GM23338 (cell line): ENCODE measurements around the gene S100B. TPM values are rescaled to one million over a fixed set of nuclear protein-coding genes. Genes with fewer than 3 reads are reported as not detected.

ENCODE experiments used
- ATAC-seq: fragments of 200-7000 bp; cut with Tn5 transposase; 3 replicates; pipeline ENCODE4 v1.9.1; 2020
- DNase-seq: peaks from one replicate; pipeline ENCODE4 v3.0.0-alpha.2; 2015; ENCODE audit warnings: low spot score
- H2AFZ ChIP-seq: fragments of 200-600 bp; sonication (generic); 2 replicates; pipeline ENCODE4 v1.8.0; 2016; ENCODE audit warnings: antibody characterized with exemption, mild to moderate bottlenecking, moderate library complexity
- H3F3A ChIP-seq: fragments of 200-600 bp; sonication (generic); replicated peaks from 2 replicates; pipeline ENCODE4 v1.8.0; 2017; ENCODE audit warnings: antibody characterized with exemption, mixed run types, low read depth
- H3K27ac ChIP-seq: fragments of 200-600 bp; sonication (generic); 2 replicates; pipeline ENCODE4 v1.6.1; 2016; ENCODE audit warnings: low read depth
- H3K27me3 ChIP-seq: fragments of 200-600 bp; sonication (generic); 2 replicates; pipeline ENCODE4 v1.8.0; 2016; ENCODE audit warnings: mild to moderate bottlenecking, mixed run types, moderate library complexity; ENCODE audit not compliant: insufficient read depth
- H3K36me3 ChIP-seq: fragments of 200-600 bp; sonication (generic); 2 replicates; pipeline ENCODE4 v1.8.0; 2016; ENCODE audit warnings: mild to moderate bottlenecking; ENCODE audit not compliant: insufficient read depth
- H3K4me1 ChIP-seq: fragments of 200-600 bp; sonication (generic); 2 replicates; pipeline ENCODE4 v1.8.0; 2016; ENCODE audit warnings: mild to moderate bottlenecking, moderate library complexity; ENCODE audit not compliant: insufficient read depth
- H3K4me2 ChIP-seq: fragments of 200-600 bp; sonication (generic); 2 replicates; pipeline ENCODE4 v1.7.1; 2017; ENCODE audit warnings: mixed run types
- H3K4me3 ChIP-seq: fragments of 200-600 bp; sonication (generic); 2 replicates; pipeline ENCODE4 v1.6.1; 2016; ENCODE audit warnings: mixed run types
- H3K79me2 ChIP-seq: fragments of 200-600 bp; sonication (generic); replicated peaks from 2 replicates; pipeline ENCODE4 v1.8.0; 2017; ENCODE audit warnings: mild to moderate bottlenecking; ENCODE audit not compliant: insufficient read depth
- H3K9me2 ChIP-seq: fragments of 200-600 bp; sonication (generic); 2 replicates; pipeline ENCODE4 v1.8.0; 2017; ENCODE audit not compliant: insufficient read depth
- H4K20me1 ChIP-seq: fragments of 200-600 bp; sonication (generic); replicated peaks from 2 replicates; pipeline ENCODE4 v1.8.0; 2017; ENCODE audit warnings: mild to moderate bottlenecking; ENCODE audit not compliant: insufficient read depth
- H3K27ac Mint-ChIP-seq: 2 replicates; pipeline ENCODE4 v1.8.0; 2020; ENCODE audit warnings: inconsistent platforms, mild to moderate bottlenecking, moderate library complexity, mixed read lengths
- H3K27me3 Mint-ChIP-seq: 3 replicates; pipeline ENCODE4 v1.8.0; 2022; ENCODE audit warnings: low read depth, mild to moderate bottlenecking, moderate library complexity, mixed read lengths, inconsistent platforms; ENCODE audit not compliant: insufficient read depth, poor library complexity
- H3K36me3 Mint-ChIP-seq: 3 replicates; pipeline ENCODE4 v1.8.0; 2021; ENCODE audit warnings: low read depth, mild to moderate bottlenecking, inconsistent platforms, moderate library complexity, mixed read lengths
- H3K4me1 Mint-ChIP-seq: 3 replicates; pipeline ENCODE4 v1.8.0; 2020; ENCODE audit warnings: mild to moderate bottlenecking, inconsistent platforms, mixed read lengths
- H3K4me3 Mint-ChIP-seq: 3 replicates; pipeline ENCODE4 v1.8.0; 2021; ENCODE audit warnings: moderate library complexity, mild to moderate bottlenecking, inconsistent platforms, mixed read lengths
- H3K9me3 Mint-ChIP-seq: 3 replicates; pipeline ENCODE4 v1.8.0; 2020; ENCODE audit warnings: moderate library complexity, mild to moderate bottlenecking, inconsistent platforms, mixed read lengths
- CREB1 ChIP-seq: fragments of 250-450 bp; sonication (Bioruptor Pico); IDR thresholded peaks from 2 replicates; pipeline ENCODE4 v1.5.0; 2020; ENCODE audit warnings: low read depth, mild to moderate bottlenecking, moderate library complexity
- ETS1 ChIP-seq: IDR thresholded peaks from 2 replicates; pipeline ENCODE4 v1.6.1; 2016; ENCODE audit warnings: antibody characterized with exemption
- EZH2 ChIP-seq: fragments of 200-600 bp; sonication (generic); IDR thresholded peaks from one replicate; pipeline ENCODE4 v1.8.0; 2017; ENCODE audit warnings: antibody characterized with exemption, mild to moderate bottlenecking, low read depth; ENCODE audit not compliant: unreplicated experiment
- EZH2phosphoT487 ChIP-seq: fragments of 200-600 bp; sonication (generic); IDR thresholded peaks from one replicate; pipeline ENCODE4 v1.8.1; 2018; ENCODE audit warnings: antibody characterized with exemption; ENCODE audit not compliant: unreplicated experiment
- JUNB ChIP-seq: IDR thresholded peaks from one replicate; pipeline ENCODE4 v1.6.1; 2016; ENCODE audit warnings: antibody characterized with exemption; ENCODE audit not compliant: unreplicated experiment
- POLR2AphosphoS5 ChIP-seq: IDR thresholded peaks from 2 replicates; pipeline ENCODE4 v1.6.1; 2016; ENCODE audit warnings: antibody characterized with exemption, low read depth
- REST ChIP-seq: IDR thresholded peaks from one replicate; pipeline ENCODE4 v1.6.1; 2018; ENCODE audit warnings: antibody characterized with exemption; ENCODE audit not compliant: unreplicated experiment
- STAT1 ChIP-seq: IDR thresholded peaks from one replicate; pipeline ENCODE4 v1.6.1; 2016; ENCODE audit warnings: antibody characterized with exemption; ENCODE audit not compliant: unreplicated experiment
- ZNF114 ChIP-seq: fragments of 250-450 bp; sonication (Bioruptor Pico); IDR thresholded peaks from 2 replicates; pipeline ENCODE4 v1.5.0; 2020; ENCODE audit warnings: mild to moderate bottlenecking, moderate library complexity
- ZNF331 ChIP-seq: fragments of 250-450 bp; sonication (Bioruptor Pico); IDR thresholded peaks from 2 replicates; pipeline ENCODE4 v1.5.0; 2020; ENCODE audit warnings: low read depth, mild to moderate bottlenecking, moderate library complexity
- polyA plus RNA-seq: library from polyadenylated mRNA; unstranded; fragments of >200 nt; fragmentation: Nextera tagmentation; extraction: Ambion mirVana; gene quantifications from 2 replicates; pipeline ENCODE4 v1.2.1, GENCODE V29; 2016
- total RNA-seq: library from RNA; depleted of rRNA; stranded (reverse); fragments of >200 nt; shearing (Covaris generic); gene quantifications from 2 replicates; pipeline ENCODE4 v1.2.3, GENCODE V29; 2014
- TF ChIP-seq, protein P1 (sequence below), 2 experiments: fragments of 200-600 bp in 1 of 2; sonication (generic) in 1 of 2; conservative IDR thresholded peaks; 2 replicates each; pipeline versions ENCODE4 v1.5.1 to v1.6.1; 2016 to 2017; ENCODE audit warnings: antibody characterized with exemption in 2 of 2, low read depth in 2 of 2, mild to moderate bottlenecking in 2 of 2, moderate library complexity in 1 of 2
- TF ChIP-seq, protein P2 (sequence below): fragments of 250-450 bp; sonication (Bioruptor Pico); IDR thresholded peaks from 2 replicates; pipeline ENCODE4 v1.5.0; 2020; ENCODE audit warnings: mild to moderate bottlenecking, moderate library complexity

Gene S100B
- total and polyA plus RNA-seq, 2 experiments from 2014 or later: 0.97 to 1.5 TPM

GRCh38 chr21:46649356-46649755 lies 44.5 kb upstream of the S100B start:
- H3K27me3 Mint-ChIP-seq: peaks cover 8% of the 10 kb centered on the region
- H3K27ac Mint-ChIP-seq: peak overlapping the region; percentile 62; the same call in 1 of the 2 replicates
- peaks cover 78% of the 10 kb centered on the region for H3K36me3 Mint-ChIP-seq
- no peak overlapping the region for H2AFZ ChIP-seq
- H3K4me1 ChIP-seq: no peaks in the 10 kb centered on the region
- H3K36me3 ChIP-seq: peaks cover 24% of the 10 kb centered on the region
- H3F3A ChIP-seq: no peaks in the 10 kb centered on the region
- no peaks in the 10 kb centered on the region for H3K9me3 Mint-ChIP-seq
- H4K20me1 ChIP-seq: peaks cover 11% of the 10 kb centered on the region
- H3K4me3 Mint-ChIP-seq: no peak overlapping the region
- no peak for TF ChIP-seq CREB1 (CRISPR knock-in tag)
- TF ChIP-seq JUNB: no peak
- TF ChIP-seq, protein P1, sequence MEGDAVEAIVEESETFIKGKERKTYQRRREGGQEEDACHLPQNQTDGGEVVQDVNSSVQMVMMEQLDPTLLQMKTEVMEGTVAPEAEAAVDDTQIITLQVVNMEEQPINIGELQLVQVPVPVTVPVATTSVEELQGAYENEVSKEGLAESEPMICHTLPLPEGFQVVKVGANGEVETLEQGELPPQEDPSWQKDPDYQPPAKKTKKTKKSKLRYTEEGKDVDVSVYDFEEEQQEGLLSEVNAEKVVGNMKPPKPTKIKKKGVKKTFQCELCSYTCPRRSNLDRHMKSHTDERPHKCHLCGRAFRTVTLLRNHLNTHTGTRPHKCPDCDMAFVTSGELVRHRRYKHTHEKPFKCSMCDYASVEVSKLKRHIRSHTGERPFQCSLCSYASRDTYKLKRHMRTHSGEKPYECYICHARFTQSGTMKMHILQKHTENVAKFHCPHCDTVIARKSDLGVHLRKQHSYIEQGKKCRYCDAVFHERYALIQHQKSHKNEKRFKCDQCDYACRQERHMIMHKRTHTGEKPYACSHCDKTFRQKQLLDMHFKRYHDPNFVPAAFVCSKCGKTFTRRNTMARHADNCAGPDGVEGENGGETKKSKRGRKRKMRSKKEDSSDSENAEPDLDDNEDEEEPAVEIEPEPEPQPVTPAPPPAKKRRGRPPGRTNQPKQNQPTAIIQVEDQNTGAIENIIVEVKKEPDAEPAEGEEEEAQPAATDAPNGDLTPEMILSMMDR (conservative IDR thresholded peaks at IDR 0.05; ENCODE audit: low read depth in 2 of 2): no peak
- TF ChIP-seq EZH2: no peak
- no peak for TF ChIP-seq ETS1
- no peak for TF ChIP-seq STAT1
- no peak for TF ChIP-seq ZNF114
- no peak for TF ChIP-seq POLR2AphosphoS5
- no peak for TF ChIP-seq REST
- TF ChIP-seq, protein P2, sequence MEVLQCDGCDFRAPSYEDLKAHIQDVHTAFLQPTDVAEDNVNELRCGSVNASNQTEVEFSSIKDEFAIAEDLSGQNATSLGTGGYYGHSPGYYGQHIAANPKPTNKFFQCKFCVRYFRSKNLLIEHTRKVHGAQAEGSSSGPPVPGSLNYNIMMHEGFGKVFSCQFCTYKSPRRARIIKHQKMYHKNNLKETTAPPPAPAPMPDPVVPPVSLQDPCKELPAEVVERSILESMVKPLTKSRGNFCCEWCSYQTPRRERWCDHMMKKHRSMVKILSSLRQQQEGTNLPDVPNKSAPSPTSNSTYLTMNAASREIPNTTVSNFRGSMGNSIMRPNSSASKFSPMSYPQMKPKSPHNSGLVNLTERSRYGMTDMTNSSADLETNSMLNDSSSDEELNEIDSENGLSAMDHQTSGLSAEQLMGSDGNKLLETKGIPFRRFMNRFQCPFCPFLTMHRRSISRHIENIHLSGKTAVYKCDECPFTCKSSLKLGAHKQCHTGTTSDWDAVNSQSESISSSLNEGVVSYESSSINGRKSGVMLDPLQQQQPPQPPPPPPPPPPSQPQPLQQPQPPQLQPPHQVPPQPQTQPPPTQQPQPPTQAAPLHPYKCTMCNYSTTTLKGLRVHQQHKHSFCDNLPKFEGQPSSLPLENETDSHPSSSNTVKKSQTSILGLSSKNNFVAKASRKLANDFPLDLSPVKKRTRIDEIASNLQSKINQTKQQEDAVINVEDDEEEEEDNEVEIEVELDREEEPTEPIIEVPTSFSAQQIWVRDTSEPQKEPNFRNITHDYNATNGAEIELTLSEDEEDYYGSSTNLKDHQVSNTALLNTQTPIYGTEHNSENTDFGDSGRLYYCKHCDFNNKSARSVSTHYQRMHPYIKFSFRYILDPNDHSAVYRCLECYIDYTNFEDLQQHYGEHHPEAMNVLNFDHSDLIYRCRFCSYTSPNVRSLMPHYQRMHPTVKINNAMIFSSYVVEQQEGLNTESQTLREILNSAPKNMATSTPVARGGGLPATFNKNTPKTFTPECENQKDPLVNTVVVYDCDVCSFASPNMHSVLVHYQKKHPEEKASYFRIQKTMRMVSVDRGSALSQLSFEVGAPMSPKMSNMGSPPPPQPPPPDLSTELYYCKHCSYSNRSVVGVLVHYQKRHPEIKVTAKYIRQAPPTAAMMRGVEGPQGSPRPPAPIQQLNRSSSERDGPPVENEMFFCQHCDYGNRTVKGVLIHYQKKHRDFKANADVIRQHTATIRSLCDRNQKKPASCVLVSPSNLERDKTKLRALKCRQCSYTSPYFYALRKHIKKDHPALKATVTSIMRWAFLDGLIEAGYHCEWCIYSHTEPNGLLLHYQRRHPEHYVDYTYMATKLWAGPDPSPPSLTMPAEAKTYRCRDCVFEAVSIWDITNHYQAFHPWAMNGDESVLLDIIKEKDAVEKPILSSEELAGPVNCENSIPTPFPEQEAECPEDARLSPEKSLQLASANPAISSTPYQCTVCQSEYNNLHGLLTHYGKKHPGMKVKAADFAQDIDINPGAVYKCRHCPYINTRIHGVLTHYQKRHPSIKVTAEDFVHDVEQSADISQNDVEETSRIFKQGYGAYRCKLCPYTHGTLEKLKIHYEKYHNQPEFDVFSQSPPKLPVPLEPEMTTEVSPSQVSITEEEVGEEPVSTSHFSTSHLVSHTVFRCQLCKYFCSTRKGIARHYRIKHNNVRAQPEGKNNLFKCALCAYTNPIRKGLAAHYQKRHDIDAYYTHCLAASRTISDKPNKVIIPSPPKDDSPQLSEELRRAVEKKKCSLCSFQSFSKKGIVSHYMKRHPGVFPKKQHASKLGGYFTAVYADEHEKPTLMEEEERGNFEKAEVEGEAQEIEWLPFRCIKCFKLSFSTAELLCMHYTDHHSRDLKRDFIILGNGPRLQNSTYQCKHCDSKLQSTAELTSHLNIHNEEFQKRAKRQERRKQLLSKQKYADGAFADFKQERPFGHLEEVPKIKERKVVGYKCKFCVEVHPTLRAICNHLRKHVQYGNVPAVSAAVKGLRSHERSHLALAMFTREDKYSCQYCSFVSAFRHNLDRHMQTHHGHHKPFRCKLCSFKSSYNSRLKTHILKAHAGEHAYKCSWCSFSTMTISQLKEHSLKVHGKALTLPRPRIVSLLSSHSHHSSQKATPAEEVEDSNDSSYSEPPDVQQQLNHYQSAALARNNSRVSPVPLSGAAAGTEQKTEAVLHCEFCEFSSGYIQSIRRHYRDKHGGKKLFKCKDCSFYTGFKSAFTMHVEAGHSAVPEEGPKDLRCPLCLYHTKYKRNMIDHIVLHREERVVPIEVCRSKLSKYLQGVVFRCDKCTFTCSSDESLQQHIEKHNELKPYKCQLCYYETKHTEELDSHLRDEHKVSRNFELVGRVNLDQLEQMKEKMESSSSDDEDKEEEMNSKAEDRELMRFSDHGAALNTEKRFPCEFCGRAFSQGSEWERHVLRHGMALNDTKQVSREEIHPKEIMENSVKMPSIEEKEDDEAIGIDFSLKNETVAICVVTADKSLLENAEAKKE: no peak
- no peak for TF ChIP-seq ZNF331
- TF ChIP-seq EZH2phosphoT487: no peak
- no peak for DNase-seq
- 0 out of 2 replicates have a peak, but pooled peaks cover 6% of the 10 kb centered on the region for H3K9me2 ChIP-seq
- no peaks in the 10 kb centered on the region for H3K4me1 Mint-ChIP-seq
- no peak overlapping the region for H3K4me3 ChIP-seq
- ATAC-seq: no peak
- no peak overlapping the region for H3K27ac ChIP-seq
- no peak overlapping the region for H3K4me2 ChIP-seq
- H3K27me3 ChIP-seq: no peaks in the 10 kb centered on the region
- H3K79me2 ChIP-seq: no peaks in the 10 kb centered on the region; the same call in 1 of the 2 replicates
